CD4-positive, alpha-beta T cell treated with Interferon alpha-2 for 1 hour (primary cell): ENCODE measurements around the gene UBASH3B.
"Not testable (repeated sequence)": the region's sequence is repeated elsewhere in the genome, so short reads cannot be mapped to it uniquely, and the experiment has no call there.

Experiments used
- DNase-seq, 2 donors: peaks; one replicate each; pipeline ENCODE4 v3.0.0-alpha.2; 2020 to 2022

The UBASH3B gene

DNA sequence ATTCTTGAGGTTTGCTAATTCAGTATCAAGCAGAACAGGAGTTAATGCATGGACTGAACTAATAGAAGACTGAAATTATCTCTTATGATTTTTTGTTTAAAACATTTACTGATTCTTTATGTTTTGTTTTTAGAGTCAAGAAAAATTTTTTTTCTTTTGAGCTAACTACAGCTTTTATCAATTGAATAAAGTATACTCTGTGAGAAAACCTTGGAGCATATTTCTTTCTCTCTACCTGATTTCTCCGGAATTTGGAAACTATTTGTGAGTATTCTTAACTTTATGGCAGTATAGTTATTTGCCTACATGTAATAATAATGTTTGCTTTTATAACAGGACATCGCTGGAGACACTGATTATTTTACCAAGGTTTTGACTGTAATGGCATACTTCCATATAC, 164.6 kb downstream of the UBASH3B start:
- DNase-seq: no peak

- no peak for DNase-seq
These were observed 165.6 kb downstream of the UBASH3B start for GRCh38 chr11:122821169-122821568.

- DNase-seq: no peak
These were observed 166.7 kb downstream of the UBASH3B start for GRCh38 chr11:122822241-122822640.

GRCh38 chr11:122823564-122823963, 168.0 kb downstream of the UBASH3B start:
- no peak for DNase-seq

DNA sequence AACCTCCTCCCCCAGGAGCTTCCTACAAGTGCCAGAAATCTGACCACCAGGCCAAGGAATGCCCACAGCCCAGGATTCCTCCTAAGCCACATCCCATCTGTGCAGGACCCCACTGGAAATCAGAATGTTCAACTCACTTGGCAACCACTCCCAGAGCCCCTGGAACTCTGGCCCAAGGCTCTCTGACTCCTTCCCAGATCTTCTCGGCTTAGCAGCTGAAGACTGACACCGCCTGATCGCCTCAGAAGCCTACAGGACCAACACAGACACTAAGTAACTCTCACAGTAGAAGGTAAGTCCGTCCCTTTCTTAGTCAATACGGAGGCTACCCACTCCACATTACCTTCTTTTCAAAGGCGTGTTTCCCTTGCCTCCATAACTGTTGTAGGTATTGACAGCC, 173.8 kb downstream of the UBASH3B start:
- not testable (repeated sequence) for DNase-seq

GRCh38 chr11:122832297-122832696, 176.8 kb downstream of the UBASH3B start:
- not testable (repeated sequence) for DNase-seq

DNA sequence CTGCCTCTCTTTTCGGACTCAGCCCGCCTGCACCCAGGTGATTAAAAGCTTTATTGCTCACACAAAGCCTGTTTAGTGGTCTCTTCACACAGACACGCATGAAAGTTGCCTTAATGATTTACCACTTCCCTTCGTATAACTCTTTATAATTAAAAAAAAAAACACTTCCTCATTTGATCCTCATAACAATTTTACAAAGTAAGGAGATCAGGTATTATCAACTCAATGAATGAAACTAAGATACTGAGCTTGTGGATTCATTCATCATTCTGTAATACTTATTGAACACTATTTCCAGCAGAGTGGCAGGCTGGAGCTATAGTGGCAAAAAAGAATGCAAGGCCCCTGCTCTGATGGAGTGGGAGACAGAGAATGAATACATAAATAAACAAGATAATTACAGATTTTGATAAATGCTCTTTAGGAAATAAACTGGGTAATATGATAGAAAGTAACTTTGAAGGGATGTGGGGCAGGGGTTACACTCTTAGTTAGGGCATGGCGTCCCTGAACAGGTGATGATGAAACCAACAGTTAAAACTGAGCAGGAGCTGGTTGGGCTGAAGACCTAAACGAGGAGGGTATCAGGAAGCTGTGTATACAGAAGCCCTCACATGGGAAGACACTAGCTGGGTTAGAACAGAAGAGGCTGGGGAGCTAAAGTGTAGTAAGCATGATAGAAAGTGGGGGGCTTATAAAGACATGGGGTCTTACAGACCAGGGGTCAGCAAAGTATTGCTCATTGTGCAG, 177.4 kb downstream of the UBASH3B start:
- DNase-seq: no peak

DNA sequence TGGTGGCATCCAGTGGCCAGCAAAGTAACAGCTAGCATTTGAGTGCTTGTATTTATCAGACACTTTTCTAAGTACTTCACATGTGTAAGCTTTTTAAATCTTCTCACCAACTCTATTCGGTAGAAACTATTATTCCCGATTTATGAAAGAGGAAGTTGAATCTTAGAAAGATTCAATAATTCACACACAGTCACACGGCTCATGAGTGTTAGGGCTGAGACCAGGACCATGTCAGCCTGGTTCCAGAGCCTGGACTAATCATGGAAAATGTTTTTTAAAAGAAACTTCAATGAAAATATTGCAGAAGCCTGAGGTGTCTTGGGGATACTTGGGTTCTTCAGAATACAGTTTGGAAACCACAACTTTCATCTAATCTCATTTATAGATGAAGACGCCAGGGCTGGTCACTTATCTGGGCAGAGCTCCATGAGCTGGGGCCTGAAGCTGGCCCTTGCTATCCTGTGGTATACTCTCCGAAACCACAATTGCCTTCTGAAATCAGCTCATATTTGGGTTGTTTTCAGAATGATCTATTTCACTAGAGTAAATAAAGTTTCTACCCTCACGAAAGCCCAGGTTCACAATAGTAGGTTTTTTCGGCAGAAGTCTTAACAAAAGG, 178.4 kb downstream of the UBASH3B start:
- no peak for DNase-seq

GRCh38 chr11:122836916-122837315, 181.4 kb downstream of the UBASH3B start:
- DNase-seq: no peak

GRCh38 chr11:122837528-122838346, 182.2 kb downstream of the UBASH3B start:
- DNase-seq: no peak

GRCh38 chr11:122843281-122844141, 188.0 kb downstream of the UBASH3B start:
- peak; percentile 49 to 72 for DNase-seq

GRCh38 chr11:122847466-122847865, 191.9 kb downstream of the UBASH3B start:
- DNase-seq: peak in 1 of 2 donors; percentile 24

GRCh38 chr11:122848186-122848585, 192.7 kb downstream of the UBASH3B start:
- DNase-seq: no peak

DNA sequence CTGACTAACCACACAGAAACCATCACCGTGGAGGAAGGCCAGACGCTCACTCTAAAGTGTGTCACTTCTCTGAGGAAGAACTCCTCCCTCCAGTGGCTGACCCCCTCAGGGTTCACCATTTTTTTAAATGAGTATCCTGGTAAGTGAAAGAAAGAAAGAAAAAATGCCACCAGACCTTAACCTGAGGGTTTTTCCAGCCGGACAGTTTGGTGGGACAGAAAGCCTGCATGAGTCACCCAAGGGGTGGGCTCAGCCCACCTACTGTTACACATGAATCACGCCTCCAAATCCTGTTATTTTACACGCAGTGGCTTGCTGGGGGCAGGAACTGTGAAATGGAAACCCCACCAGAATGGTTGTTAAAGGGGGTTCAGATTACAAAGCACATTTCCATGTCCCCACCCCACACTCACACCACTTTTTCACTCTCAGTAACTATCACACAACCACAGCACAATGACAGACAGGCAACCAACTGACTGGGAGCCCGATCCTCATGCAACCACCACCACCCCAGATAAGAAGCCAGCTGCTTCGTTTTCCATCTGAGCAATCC, 194.6 kb downstream of the UBASH3B start:
- peak; percentile 42 to 72 for DNase-seq

DNA sequence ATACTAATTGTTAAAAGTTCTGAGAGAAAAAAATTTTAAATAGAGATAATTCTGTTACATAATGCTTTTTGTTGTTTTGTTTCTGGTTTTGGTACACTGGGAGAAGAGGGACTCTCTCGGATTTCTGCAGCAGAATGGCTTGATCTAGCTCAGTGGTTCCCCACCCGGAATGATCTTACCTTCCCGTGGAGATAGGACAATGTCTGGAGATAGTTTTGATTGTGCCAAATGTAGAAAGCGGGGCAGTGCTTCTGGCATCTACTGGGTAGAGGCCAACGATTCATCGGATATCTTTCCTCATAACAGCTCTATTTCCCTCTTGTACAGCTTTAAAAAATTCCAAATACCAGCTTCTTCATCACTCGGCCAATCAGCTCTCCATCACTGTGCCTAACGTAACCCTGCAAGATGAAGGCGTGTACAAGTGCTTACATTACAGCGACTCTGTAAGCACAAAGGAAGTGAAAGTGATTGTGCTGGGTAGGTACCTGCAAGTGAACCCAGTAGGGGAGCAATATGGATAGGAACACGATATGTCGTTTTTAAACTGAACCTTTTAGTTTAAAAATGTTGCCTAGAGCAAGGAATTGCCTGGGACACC, 195.9 kb downstream of the UBASH3B start:
- DNase-seq: peak; percentile 50 to 68

GRCh38 chr11:122852074-122852795, 196.7 kb downstream of the UBASH3B start:
- peak in 1 of 2 donors; percentile 47 for DNase-seq

GRCh38 chr11:122852796-122853160, 197.3 kb downstream of the UBASH3B start:
- DNase-seq: no peak

- DNase-seq: no peak
These were observed 197.7 kb downstream of the UBASH3B start for GRCh38 chr11:122853261-122853660.

- peak; percentile 62 to 80 for DNase-seq
These were observed 198.5 kb downstream of the UBASH3B start for GRCh38 chr11:122853971-122854446.

- DNase-seq: no peak
These were observed 206.1 kb downstream of the UBASH3B start for GRCh38 chr11:122861631-122862030.

DNA sequence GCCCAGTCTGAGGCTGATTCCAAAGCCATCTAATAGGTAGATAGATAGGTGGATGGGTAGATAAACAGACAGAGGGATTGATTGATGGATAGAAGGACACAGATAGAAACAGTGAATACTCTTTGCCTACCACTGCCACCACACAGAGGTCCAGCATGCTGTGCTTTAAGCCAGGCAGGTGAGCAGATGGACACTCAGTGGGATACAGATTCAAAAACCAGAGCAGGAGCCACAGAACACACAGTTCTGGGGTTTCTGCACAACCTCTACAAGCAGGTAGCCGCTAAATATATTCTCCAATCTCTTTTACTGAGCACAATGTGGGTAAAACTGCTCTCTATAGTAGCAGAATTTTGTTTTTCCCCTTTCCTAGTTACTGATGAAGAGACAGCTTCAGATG, 206.6 kb downstream of the UBASH3B start:
- no peak for DNase-seq
